Fibroblast of mammary gland (primary cell): Measurements from ENCODE around the gene PPP2R2D.

Experiments used
- DNase-seq: peaks from one replicate; pipeline ENCODE4 v3.0.0-alpha.2; 2010; ENCODE audit warnings: low read depth
- H3K4me3 ChIP-seq: 2 replicates; pipeline ENCODE4 v1.5.1; 2011; ENCODE audit warnings: low read depth, mild to moderate bottlenecking, low read length, moderate library complexity; ENCODE audit not compliant: control insufficient read depth
- TF ChIP-seq, protein P1 (sequence below): conservative IDR thresholded peaks from 2 replicates; pipeline ENCODE4 v1.5.1; 2011; ENCODE audit warnings: low read depth, low read length, inconsistent platforms; ENCODE audit not compliant: control insufficient read depth, insufficient read depth

Gene PPP2R2D

DNA sequence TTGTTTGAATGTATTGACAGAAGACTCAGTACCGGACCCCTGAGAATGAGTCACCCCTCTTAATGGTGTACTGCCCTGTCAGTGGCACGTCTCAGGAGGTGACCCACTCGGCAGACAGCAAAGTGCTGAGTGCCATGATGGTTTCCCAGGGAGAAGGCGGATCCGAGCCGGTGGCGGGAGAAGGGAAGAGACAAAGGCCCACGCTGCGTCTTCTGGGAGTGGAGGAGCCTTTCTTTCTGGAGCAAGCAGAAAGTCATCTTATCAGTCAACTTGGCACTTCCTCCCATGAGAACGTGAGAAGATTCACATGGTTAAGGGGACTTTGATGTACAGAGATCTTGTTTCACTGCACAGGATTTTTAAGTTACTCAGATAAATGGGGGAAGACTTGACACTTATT lies 14.6 kb upstream of the PPP2R2D start:
- DNase-seq = no peak
- TF ChIP-seq, protein P1, sequence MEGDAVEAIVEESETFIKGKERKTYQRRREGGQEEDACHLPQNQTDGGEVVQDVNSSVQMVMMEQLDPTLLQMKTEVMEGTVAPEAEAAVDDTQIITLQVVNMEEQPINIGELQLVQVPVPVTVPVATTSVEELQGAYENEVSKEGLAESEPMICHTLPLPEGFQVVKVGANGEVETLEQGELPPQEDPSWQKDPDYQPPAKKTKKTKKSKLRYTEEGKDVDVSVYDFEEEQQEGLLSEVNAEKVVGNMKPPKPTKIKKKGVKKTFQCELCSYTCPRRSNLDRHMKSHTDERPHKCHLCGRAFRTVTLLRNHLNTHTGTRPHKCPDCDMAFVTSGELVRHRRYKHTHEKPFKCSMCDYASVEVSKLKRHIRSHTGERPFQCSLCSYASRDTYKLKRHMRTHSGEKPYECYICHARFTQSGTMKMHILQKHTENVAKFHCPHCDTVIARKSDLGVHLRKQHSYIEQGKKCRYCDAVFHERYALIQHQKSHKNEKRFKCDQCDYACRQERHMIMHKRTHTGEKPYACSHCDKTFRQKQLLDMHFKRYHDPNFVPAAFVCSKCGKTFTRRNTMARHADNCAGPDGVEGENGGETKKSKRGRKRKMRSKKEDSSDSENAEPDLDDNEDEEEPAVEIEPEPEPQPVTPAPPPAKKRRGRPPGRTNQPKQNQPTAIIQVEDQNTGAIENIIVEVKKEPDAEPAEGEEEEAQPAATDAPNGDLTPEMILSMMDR = no peak
- no peak overlapping the region for H3K4me3 ChIP-seq

DNA sequence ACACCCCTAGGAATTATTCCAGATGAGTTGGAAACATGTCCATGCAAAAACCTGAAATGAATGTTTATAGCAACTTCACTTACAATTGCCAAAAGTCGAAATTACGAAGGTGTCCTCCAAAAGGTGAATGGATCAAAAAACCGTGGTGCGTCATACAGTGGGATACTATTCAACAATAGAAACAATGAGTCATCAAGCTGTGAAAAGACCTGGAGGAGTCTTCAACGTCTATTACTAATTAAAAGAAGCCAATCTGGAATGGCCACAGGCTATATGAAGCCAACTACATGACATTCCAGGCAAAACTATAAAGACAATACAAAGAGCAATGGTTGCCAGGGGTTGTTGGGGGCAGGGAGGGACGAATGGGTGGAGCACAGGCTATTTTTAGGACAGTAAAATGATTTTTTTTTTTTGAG lies 12.6 kb upstream of the PPP2R2D start:
- TF ChIP-seq, protein P1 = no peak

DNA sequence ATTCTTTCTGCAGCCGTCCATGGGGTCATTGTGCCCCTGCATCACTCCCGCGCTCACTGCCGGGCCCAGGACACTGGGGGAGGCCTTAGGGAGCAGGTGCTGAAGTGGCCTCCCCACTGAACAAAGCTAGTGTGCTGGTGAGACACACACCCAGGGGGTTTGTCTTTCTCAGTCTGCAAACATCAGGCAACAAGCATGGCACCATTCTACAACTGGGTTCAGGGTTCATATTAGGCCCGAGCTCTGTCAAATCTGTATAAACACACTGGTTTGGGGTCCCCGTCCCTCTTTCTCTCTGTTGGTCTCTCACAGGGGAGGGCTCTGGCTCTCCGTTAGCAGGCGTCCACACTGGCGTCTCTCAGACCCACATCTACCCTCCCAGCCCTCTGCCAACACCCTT lies 11.1 kb upstream of the PPP2R2D start:
- DNase-seq = no peak
- H3K4me3 ChIP-seq = no peak overlapping the region
- TF ChIP-seq, protein P1 = no peak

More for the DNA sequence above, 12.6 kb upstream of the PPP2R2D start:
- no peak overlapping the region for H3K4me3 ChIP-seq
- peak; percentile 20 for DNase-seq

DNA sequence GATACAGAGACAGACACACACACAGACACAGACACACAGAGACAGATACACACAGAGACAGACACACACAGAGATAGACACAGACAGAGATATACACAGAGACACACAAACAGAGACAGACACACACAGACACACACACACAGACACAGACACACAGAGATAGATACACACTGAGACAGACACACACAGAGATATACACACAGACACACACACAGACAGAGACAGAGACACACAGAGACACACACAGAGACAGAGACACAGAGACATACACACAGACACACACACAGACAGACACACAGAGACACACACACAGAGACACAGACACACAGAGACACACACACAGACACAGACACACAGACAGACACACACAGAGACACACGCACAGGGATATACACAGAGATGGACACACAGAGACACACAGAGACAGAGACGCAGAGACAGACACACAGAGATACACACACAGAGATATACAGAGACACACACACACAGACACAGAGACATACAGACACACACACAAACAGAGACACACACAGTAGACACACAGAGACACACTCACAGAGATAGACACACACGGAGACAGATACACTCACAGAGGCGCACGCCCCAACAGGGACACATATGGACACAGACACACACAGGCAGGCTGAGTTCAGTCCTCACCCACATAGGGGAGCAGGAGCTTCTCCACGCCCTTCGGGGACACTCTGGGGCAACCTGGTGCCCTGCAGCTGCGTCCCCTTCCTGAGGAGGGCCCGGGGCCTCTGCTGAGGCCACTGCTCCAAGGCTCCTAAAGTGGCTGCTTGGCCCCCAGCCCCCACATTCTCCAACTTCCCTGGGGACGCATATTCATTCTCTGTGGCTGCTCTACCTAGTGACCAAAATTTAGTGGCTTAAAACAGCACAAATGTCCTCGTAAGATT lies 10.3 kb upstream of the PPP2R2D start:
- no peak for DNase-seq
- no peak overlapping the region for H3K4me3 ChIP-seq
- TF ChIP-seq, protein P1 = no peak

DNA sequence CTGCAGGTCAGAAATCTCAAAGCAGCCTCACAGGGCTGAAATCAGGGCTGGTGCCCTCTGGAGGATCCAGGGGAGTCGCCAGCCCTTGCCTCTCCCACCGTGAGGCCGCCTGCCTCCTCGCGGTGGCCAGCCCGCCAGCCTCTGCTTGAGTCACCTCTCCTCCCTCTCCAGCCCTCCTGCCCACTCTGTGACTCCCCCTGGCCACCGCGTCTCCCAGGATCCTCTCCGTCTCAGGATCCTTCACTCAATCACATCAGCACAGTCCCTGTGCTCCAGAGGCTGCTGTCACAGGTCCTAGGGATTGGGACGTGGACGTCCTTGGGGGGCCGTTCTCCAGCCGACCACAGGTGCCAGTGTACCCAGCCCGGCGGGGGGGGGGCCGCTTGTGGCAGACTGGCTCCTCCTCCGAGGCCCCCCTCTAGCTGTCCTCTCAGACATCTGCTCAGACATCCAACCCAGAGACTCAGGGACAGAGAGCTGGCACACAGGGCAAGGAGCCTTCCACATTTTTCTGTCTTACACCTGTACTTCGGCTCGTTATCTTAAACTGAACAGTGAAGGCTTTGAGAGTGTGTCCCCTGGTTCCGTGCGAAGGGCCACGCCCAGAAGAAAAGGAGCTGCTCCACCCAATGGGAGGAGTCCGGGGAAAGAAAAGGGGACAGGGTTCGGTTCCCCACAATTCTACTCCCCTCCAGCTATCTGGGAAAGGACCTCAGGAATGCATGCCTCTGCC lies 9.4 kb upstream of the PPP2R2D start:
- no peak for DNase-seq

DNA sequence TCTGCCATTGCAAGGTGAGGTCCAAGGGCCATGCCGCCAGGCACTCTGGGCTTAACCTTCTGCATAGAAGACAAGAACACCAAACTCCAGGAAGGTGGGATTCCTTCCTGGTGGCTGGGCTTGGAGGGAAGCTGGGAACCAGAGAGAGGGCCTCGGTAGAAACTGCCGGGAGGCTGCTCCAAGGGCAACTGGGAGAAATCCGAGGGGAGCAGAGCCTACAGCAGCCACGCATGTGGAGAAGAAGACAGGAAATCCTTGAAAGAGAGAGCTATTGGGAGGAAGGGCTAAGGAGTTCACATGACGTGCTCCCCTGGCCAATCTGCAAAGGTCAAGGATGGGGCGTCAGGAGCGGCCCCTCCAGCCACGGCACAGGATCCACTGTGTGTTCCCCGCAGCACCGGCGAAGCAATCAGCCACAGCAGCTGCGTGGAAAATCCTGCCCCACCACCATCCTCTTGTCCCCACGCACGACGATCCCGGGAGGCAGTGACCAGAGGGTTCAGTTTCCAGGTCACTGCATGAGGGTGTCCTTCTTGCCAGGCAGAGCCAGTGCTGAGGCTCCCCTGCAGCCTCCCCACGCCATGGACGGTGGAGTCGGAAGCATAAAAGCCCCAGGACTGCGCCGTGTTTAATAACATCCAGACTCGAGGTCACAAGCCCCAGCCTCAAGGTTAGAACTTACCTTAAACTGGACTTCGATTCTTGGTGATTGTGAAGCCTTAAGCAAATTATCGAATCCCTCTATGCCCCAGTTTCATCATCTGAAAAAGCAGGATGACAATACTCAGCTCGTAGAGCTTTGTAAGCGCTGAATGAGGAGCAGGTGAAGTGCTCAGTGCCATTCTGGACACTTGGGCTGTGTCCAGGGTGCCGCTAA lies 8.6 kb upstream of the PPP2R2D start:
- no peak for DNase-seq
- no peak overlapping the region for H3K4me3 ChIP-seq
- TF ChIP-seq, protein P1 = no peak

More for the DNA sequence above, 9.4 kb upstream of the PPP2R2D start:
- TF ChIP-seq, protein P1 = no peak
- no peak overlapping the region for H3K4me3 ChIP-seq
